Stimulated activated naive B cell treated with anti-CD40 and anti-IgM and Interleukin-4, amounts not matched to agents 10 μg/mL and 1 μg/mL and 100 μg/mL, for 72 hours (primary cell): ENCODE results near the gene TMEM132C.
A peak's percentile ranks its signal among the peaks of the same experiment; 100 is the strongest.

ENCODE experiments used
- ATAC-seq, 2 donors: fragments of 150-1000 bp; cut with Tn5 transposase; replicated peaks; 2 replicates each; pipeline ENCODE4 v1.10.0; 2021; ENCODE audit warnings: moderate library complexity in 1 of 2
- DNase-seq: peaks from one replicate; pipeline ENCODE4 v3.0.0; 2021
- H3K27ac Mint-ChIP-seq: one replicate; pipeline ENCODE4 v1.8.0; 2022; ENCODE audit warnings: mild to moderate bottlenecking, mixed read lengths
- H3K27me3 Mint-ChIP-seq, 2 donors: one replicate each; pipeline ENCODE4 v1.8.0; 2022; ENCODE audit warnings: mixed read lengths in 2 of 2
- H3K36me3 Mint-ChIP-seq, 2 donors: one replicate each; pipeline ENCODE4 v1.8.0; 2022; ENCODE audit warnings: mixed read lengths in 2 of 2, mild to moderate bottlenecking in 1 of 2
- H3K4me1 Mint-ChIP-seq, 2 donors: one replicate each; pipeline ENCODE4 v1.8.0; 2022; ENCODE audit warnings: mixed read lengths in 2 of 2, mild to moderate bottlenecking in 1 of 2
- H3K4me3 Mint-ChIP-seq, 2 donors: one replicate each; pipeline ENCODE4 v1.8.0; 2022; ENCODE audit warnings: mild to moderate bottlenecking in 2 of 2, mixed read lengths in 2 of 2, moderate library complexity in 1 of 2
- H3K9me3 Mint-ChIP-seq, 2 donors: one replicate each; pipeline ENCODE4 v1.8.0; 2022; ENCODE audit warnings: mixed read lengths in 2 of 2, mild to moderate bottlenecking in 1 of 2

The TMEM132C gene

DNA sequence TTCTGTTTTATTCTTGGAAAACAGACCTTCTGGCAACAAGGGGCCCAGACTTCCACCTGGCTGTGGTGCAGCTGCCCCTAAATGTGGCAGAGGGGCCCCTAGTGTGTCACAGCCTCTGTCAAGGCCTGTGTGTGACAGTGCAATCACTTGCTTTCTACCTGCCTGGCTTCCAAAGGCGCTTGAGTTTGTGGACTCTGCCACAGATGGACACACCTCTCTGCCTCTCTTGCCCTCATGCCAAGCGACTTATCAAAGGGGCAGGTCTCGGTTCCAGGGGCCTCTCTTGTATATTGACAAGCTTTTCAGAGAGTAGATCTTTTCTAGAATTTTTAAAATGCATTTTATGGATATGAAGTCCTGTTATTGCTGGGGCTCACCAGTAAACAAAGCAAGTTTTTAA, 339.6 kb downstream of the TMEM132C start:
- ATAC-seq (no peak), DNase-seq (no peak)
- peaks cover 0 to 10% of the 10 kb centered on the region in 2 donors for H3K27me3 Mint-ChIP-seq
- H3K4me3 Mint-ChIP-seq = no peak overlapping the region
- no peaks in the 10 kb centered on the region for H3K4me1 Mint-ChIP-seq
- no peak overlapping the region for H3K27ac Mint-ChIP-seq
- H3K36me3 Mint-ChIP-seq = no peaks in the 10 kb centered on the region
- peaks cover 0 to 2% of the 10 kb centered on the region in 2 donors for H3K9me3 Mint-ChIP-seq

DNA sequence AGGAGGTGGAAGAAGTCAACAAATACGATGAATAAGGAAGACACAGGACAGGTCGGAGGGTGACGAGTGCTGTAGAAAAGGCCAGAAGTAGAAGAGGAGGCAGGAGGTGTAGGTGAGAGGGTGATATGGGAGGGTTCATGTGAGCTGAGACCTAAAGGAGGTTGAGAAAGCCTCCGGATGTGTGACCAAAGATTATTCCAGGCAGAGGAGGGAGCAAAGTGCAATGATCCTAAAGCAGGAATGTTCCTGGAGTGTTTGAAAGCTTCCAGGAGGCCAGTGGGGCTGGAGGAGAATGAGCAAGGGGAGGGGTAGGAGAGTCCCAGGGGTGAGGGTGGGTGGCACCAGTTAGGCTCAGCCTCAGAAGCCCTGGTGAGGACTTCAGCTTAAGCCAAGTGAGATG, 340.0 kb downstream of the TMEM132C start:
- Mint-ChIP-seq H3K4me1 (no peaks in the 10 kb centered on the region), H3K36me3 (no peaks in the 10 kb centered on the region), H3K9me3 (peaks cover 0 to 2% of the 10 kb centered on the region in 2 donors), H3K27me3 (peaks cover 0 to 10% of the 10 kb centered on the region in 2 donors), H3K4me3 (no peak overlapping the region), H3K27ac (no peak overlapping the region)
- no peak for ATAC-seq
- no peak for DNase-seq

DNA sequence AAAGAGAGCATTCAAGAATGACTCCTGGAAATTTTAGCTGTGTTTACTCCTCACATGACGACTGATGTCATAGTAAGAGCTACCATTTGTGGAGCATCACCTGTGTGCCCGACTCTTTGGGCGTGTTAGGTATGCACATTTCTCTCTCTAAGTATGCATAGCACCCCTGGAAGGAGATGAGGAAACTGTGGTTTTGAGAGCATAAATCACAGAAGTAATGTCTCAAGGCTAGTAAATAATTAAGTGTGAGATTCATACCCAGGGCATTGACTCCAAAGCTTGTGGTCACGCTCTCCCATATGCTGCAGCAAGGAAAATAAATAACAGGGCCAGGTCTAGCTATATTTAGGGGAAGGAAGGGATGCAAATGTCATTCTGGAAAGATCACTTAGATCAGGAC, 340.7 kb downstream of the TMEM132C start:
- Mint-ChIP-seq H3K27me3 (peaks cover 0 to 10% of the 10 kb centered on the region in 2 donors), H3K9me3 (peaks cover 0 to 2% of the 10 kb centered on the region in 2 donors), H3K36me3 (no peaks in the 10 kb centered on the region), H3K27ac (no peak overlapping the region), H3K4me1 (no peaks in the 10 kb centered on the region), H3K4me3 (no peak overlapping the region)
- no peak for ATAC-seq
- DNase-seq = no peak

DNA sequence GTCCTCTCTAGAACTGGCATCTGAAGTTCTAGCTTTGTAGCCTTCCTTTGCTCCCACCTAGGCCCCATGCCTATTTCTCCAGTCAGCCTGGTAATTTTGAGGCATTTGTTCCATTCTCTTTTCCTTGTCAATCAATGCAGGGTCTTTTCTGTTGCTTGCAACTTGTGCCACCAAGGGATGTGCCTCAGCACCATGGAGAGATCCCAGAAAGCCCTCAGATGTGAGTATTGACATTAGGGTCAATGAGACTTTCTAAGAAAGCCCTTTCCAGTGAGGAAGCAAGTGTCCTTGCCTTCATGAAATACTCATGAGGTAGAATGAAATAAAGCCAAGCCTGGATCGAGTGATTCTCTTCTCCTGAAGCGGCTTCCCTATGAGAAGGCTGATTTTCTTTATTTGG, 342.9 kb downstream of the TMEM132C start:
- Mint-ChIP-seq H3K27ac (no peak overlapping the region), H3K36me3 (no peaks in the 10 kb centered on the region), H3K9me3 (peaks cover 0 to 2% of the 10 kb centered on the region in 2 donors), H3K4me3 (no peak overlapping the region), H3K27me3 (peaks cover 0 to 10% of the 10 kb centered on the region in 2 donors), H3K4me1 (no peaks in the 10 kb centered on the region)
- ATAC-seq = no peak
- no peak for DNase-seq

DNA sequence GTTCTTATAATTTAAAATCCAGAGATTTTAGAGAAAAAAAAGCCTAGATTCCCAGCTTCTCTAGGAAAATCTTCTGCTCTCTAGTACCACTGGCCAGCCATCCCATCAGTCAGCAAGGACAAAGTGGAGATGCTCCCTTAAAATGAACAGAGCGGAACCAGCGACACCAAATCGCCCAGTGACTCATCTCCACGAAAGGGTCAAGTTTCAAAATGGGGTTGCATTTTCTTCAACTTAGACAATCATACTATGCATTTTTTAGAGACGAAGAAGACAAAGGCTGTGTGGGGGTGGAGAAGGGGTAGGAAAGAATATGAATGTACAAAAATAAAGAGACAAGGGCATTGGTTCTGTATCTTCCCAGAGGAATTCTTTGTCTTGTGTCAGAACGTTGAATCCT, 344.8 kb downstream of the TMEM132C start:
- ATAC-seq = no peak
- Mint-ChIP-seq H3K27me3 (peaks cover 0 to 8% of the 10 kb centered on the region in 2 donors), H3K4me1 (no peaks in the 10 kb centered on the region), H3K4me3 (no peak overlapping the region), H3K9me3 (peaks cover 0 to 2% of the 10 kb centered on the region in 2 donors), H3K27ac (no peak overlapping the region), H3K36me3 (no peaks in the 10 kb centered on the region)
- no peak for DNase-seq

DNA sequence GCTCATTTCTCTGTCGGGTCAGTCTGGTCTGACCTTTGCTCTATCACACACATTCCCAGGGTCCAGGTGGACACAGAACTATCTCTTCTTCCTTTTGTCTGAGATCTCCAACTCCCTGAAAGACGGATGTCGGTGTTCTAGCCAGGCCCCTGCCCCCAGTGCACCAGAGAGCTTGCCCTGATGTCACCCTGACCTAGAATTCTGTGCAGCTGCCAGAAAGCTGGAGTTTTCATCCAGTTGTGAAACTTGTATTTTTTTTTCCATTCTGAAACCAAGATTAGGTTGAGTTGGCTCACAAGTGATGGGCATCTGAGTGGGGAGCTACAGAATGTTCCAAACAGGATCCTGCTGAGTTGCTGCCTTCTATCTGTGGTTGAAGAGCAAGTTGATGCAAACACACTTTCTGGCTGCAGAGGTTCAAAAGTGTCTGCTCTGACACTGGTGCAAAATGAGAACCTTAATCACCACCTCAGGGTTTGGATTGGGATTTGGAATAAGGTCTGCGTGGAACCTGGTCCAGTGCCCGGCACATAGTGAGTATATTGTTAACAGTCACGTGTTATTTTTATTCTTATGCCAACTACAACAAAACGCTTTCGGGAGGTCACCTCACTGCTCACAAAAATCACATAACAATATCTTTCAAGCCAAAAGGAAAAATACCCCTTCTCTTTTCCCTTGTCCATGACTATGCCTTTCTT, 345.3 kb downstream of the TMEM132C start:
- no peak for ATAC-seq
- Mint-ChIP-seq H3K4me3 (no peak overlapping the region), H3K9me3 (no peaks in the 10 kb centered on the region), H3K36me3 (no peaks in the 10 kb centered on the region), H3K4me1 (no peaks in the 10 kb centered on the region), H3K27me3 (peaks cover 2% of the 10 kb centered on the region in 2 donors), H3K27ac (no peak overlapping the region)
- DNase-seq = no peak

DNA sequence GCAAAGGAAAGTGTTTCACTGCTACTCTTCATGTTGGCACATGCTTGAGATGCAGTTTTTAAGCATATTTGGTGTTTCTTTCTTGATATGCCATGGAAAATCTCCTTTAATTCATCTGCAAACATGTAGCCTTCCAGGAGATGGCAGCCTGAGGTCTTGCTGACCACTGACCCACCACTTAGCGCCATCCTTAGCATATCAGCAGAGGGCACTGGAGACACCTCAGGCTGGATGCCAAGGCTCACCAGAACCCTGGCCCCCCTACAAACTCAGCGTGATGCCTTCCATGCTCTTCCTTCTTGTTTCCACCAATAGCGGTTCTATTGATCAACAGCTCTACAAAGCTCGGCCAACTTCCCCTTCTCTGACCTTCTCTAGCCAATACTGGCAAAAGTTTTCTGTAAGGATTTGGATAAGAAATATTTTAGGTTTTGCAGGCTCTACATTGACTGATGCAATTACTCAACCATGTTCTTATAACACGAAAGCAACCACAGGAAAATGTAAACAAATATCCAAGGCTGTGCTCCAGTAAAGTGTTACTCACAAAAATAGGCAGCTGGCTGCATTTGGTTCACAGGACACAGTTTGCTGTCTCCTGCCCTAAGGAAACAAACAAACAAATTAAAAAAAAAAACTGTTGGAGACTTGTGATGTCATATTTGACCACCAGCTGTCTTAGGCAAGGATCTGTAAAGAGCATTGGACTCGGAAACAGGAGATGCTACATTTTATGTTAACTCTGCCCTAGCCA, 347.0 kb downstream of the TMEM132C start:
- Mint-ChIP-seq H3K27ac (no peak overlapping the region), H3K9me3 (no peaks in the 10 kb centered on the region), H3K27me3 (peaks cover 0 to 6% of the 10 kb centered on the region in 2 donors), H3K4me1 (no peaks in the 10 kb centered on the region), H3K4me3 (no peak overlapping the region), H3K36me3 (no peaks in the 10 kb centered on the region)
- no peak for ATAC-seq
- no peak for DNase-seq

DNA sequence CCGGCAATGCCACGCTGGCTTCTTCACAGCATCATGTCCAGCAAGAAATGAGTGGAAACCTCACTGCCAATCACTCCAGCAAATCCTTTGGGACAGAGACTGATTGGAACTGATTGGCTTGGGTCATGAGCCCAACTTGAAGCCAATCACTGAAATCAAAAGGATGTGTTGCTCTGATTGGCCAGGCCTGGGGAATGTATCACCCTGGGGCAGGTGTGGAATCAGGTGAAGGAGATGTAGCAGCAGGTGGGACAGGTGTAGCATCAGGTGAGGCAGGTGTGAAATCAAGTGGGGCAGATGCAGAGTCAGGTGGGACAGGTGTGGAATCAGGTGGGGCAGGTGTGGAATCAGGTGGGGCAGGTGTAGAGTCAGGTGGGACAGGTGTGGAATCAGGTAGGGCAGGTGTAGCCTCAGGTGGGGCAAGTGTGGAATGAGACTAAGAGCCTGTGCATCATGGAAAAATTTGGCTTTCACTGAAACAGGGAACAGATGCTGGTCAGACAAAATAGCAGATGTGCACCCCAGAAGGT, 350.4 kb downstream of the TMEM132C start:
- Mint-ChIP-seq H3K27ac (no peak overlapping the region), H3K27me3 (peaks cover 0 to 10% of the 10 kb centered on the region in 2 donors), H3K4me3 (no peak overlapping the region), H3K9me3 (peaks cover 0 to 4% of the 10 kb centered on the region in 2 donors), H3K4me1 (no peaks in the 10 kb centered on the region), H3K36me3 (no peaks in the 10 kb centered on the region)
- no peak for DNase-seq
- no peak for ATAC-seq

DNA sequence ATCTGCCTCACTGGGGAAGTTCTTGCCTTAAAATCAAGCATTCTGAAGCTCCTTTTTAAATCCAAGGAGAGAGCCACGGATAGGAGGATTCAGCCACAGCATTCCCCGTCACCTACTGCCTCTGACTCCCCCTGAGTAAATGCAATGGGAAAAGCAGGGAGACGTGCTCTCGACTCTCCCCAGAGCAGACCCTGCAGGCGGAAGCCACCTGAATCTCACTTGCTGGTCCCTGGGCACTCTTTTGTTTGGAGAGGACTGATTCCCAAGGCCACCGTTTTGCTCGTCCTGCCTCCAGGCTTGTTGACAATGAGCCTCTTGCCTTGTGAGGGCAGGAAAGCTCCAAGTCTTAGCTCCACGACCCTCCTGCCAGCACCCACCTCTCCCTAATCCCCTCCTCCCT, 352.3 kb downstream of the TMEM132C start:
- no peaks in the 10 kb centered on the region for H3K36me3 Mint-ChIP-seq
- H3K27me3 Mint-ChIP-seq = peaks cover 0 to 10% of the 10 kb centered on the region in 2 donors
- no peak overlapping the region for H3K4me3 Mint-ChIP-seq
- H3K27ac Mint-ChIP-seq = no peak overlapping the region
- H3K9me3 Mint-ChIP-seq = peaks cover 0 to 4% of the 10 kb centered on the region in 2 donors
- H3K4me1 Mint-ChIP-seq = no peaks in the 10 kb centered on the region
- ATAC-seq (no peak), DNase-seq (no peak)

DNA sequence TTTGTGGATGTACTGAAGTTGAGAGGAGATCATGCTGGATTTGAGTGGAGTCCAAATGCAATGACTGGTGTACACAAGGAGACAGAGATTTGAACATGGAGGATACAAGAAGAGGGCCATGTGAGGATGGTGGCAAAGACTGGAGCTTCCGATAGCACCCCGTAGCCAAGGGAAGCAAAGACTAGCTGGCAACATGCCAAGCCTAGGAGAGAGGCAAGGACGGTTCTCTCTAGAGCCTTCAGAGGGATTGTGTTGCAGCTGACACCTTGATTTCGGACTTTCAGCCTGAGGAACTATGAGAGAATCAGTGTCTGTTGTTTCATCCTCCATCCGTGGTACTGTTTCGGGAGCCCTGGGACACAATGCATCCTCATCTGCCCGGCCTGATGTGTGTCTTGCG, 354.3 kb downstream of the TMEM132C start:
- Mint-ChIP-seq H3K9me3 (peaks cover 5 to 12% of the 10 kb centered on the region in 2 donors), H3K27ac (no peak overlapping the region), H3K4me3 (no peak overlapping the region), H3K4me1 (peaks cover 0 to 2% of the 10 kb centered on the region in 2 donors), H3K36me3 (no peaks in the 10 kb centered on the region), H3K27me3 (peaks cover 0 to 10% of the 10 kb centered on the region in 2 donors)
- ATAC-seq (no peak), DNase-seq (no peak)

DNA sequence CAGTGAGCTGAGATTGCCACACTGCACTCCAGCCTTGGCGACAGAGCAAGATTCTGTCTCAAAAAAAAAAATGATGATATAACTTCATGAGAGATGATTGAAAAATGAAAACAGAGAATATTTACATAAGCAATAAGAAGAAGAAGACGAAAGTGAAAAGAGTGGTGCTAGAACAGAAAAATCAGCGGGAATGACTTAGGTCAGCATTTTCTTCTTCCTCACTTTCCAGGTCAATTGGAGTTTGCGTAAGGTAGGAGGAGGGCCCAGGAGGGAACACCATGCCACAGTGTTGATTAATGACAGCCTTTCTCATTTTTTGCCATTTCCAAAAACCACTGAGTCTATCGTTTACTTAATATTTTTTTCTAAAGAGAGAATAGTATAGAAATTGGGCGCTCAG, 356.8 kb downstream of the TMEM132C start:
- Mint-ChIP-seq H3K4me1 (peaks cover 0 to 2% of the 10 kb centered on the region in 2 donors), H3K27me3 (peaks cover 0 to 4% of the 10 kb centered on the region in 2 donors), H3K36me3 (no peaks in the 10 kb centered on the region), H3K27ac (peak overlapping the region; percentile 51), H3K4me3 (no peak overlapping the region), H3K9me3 (peaks cover 7 to 17% of the 10 kb centered on the region in 2 donors)
- DNase-seq (no peak), ATAC-seq (no peak)

DNA sequence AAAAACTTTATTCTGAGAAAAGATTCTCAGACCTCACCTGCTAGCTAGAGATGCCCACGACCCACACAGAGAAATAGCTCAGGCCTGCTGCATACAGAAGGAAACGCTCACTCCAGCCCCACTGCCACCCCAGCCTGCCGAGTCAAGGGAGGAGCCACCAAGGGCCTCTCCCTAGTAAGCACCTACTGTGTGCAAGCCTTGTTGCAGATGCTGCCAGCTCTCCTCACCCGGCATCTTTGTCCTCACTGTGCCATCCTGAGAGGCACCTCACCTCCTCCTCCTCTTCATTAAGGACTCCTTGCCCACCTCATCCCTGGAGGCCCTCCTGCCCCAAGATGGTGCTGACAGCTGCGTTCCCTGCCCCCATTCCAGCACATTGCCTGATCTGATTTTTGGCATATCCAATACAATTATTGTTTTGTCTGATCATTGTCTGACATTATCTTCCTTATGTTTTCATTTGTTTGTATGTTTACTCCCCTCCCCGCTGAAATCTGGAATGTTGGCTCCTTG, 359.9 kb downstream of the TMEM132C start:
- no peak for DNase-seq
- peaks cover 0 to 3% of the 10 kb centered on the region in 2 donors for H3K27me3 Mint-ChIP-seq
- H3K4me3 Mint-ChIP-seq = no peak overlapping the region
- H3K9me3 Mint-ChIP-seq = peaks cover 7 to 14% of the 10 kb centered on the region in 2 donors
- no peak for ATAC-seq
- no peaks in the 10 kb centered on the region for H3K36me3 Mint-ChIP-seq
- H3K27ac Mint-ChIP-seq = no peak overlapping the region
- peaks cover 0 to 2% of the 10 kb centered on the region in 2 donors for H3K4me1 Mint-ChIP-seq

DNA sequence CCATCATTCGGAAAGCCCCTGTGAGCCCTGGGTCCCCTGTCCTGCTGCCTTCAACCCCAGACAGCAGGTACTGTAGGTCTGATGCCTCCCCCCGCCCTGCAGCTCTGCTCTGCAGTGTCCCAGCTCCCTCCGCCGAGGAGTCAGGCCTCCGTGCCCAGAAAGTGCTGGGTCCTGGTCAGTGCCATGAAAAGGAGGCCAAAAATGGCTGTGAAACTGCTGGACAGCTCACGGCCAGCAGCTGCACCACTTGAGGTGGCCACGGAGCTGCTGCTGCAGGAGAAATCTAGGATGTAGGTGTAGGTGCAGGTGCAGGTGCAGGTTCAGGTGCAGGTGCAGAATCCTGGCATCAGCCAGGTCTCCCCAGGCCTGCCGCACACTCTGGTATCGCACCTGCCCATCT, 360.7 kb downstream of the TMEM132C start:
- Mint-ChIP-seq H3K27ac (no peak overlapping the region), H3K4me1 (peaks cover 0 to 2% of the 10 kb centered on the region in 2 donors), H3K36me3 (no peaks in the 10 kb centered on the region), H3K27me3 (peaks cover 0 to 7% of the 10 kb centered on the region in 2 donors), H3K4me3 (no peak overlapping the region), H3K9me3 (peaks cover 9 to 17% of the 10 kb centered on the region in 2 donors)
- DNase-seq = no peak
- ATAC-seq = no peak

DNA sequence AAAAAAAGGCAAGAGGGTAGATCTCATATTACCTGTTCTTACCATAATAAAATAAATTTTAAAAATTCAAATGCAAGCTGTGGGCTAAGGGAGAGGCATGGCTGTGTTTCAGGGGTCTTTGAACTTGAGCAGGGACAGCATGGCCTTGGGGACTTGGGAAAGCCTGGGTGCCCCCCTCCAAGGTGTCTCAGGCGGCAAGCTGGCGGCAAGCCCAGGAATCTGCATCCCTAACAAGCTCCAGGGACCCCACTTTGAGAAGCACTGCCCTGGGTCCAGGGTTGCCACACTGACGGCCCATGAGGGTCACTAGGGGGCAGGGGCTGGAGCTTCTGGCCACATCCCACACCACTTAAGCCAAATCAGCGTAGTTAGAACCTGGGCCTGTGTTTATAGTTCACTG, 363.0 kb downstream of the TMEM132C start:
- H3K27me3 Mint-ChIP-seq = peaks cover 0 to 12% of the 10 kb centered on the region in 2 donors
- ATAC-seq (no peak), DNase-seq (no peak)
- H3K4me1 Mint-ChIP-seq = peaks cover 0 to 2% of the 10 kb centered on the region in 2 donors
- no peaks in the 10 kb centered on the region for H3K36me3 Mint-ChIP-seq
- H3K27ac Mint-ChIP-seq = no peak overlapping the region
- H3K4me3 Mint-ChIP-seq = no peak overlapping the region
- peaks cover 10 to 22% of the 10 kb centered on the region in 2 donors for H3K9me3 Mint-ChIP-seq
